ENCODE data around the gene ASAP2.
"Not testable (repeated sequence)": the region's sequence is repeated elsewhere in the genome, so short reads cannot be mapped to it uniquely, and the experiment has no call there.

Gene ASAP2

DNA sequence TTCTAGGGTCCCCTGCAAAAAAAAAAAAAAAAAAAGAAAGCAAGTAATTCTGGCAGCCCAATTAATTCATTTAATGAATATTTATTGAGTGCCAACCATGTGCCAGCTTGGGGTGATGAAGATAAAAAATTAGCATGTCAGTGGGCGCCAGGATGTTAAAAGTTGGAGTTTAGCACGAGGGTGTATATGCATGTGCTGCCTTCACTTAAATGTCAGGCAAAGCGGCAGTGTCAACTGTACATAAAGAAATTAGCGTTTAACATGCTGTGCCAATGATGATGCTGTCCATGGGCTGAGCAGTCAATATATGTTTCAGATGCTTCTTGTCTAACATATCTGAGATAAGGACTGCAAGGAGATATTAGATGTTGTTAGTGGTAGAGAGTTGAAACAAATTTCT is 49.5 kb downstream of the ASAP2 start:
- no peak for FAIRE-seq

DNA sequence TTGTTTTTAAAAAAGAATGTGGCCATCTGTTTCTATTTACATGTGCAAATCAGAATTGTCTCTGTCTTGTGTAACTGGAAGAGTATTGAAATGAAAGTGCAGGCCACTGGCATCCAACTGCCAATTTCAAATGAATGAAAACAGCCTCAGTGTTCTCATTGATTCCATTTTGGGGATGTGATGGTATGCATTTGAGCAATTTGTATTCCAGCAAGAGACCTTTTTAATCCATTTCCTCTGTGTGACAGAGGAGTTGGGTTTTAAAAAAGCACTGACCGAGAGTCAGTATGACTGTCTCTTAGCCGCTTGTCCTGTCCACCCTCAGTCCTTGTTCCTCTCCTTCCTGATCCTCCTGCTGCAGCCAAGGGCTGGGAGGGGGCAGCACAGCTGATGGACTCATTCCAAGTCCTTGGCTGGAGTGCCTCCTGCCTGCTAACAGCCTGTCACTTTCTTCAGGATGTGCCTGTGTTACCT is 50.0 kb downstream of the ASAP2 start:
- FAIRE-seq: no peak

DNA sequence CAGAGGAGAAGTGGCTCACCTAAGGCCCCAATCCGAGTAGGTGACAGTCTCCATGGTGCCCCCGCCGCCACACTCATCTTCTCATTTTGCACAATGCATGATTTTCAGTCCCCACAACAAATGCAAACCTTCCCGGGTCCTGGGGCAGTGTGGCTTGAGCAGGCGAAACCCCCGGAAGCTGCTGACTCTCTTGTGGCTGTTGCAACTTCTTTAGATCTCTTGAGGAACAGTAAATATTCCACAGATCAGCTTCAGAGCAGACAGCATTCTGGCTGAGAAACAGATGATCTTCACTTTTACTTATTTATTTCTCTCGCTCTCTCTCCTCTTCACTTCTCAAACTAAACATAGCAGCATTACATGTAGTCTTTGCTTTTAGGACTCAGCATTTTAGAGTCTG is 51.9 kb downstream of the ASAP2 start:
- no peak for FAIRE-seq

GRCh38 chr2:9258953-9259399 is 52.4 kb downstream of the ASAP2 start:
- no peak for FAIRE-seq

DNA sequence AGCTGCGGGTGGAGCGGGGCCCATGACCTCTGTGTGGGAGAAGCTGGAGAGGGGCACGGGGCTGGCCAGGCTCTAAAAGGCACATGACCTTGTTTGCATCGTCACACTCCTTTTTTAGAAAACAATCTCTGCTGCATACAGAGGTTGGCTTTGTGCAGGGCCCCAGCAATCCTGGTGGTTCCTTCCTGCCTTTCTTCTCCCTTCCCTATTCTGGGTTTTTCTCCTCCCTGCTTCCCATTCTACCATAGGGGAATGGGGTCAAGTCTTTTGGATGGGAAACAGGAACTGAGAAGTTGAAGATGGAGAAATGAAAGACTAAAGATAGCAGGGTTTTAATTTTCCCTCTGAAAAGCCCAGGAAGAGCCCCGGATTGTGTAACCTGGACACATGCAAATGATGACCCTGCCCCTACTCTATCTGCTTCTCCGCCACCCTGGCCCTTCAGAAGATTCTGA is 53.9 kb downstream of the ASAP2 start:
- FAIRE-seq: no peak

GRCh38 chr2:9261231-9261883 is 54.7 kb downstream of the ASAP2 start:
- FAIRE-seq: no peak

DNA sequence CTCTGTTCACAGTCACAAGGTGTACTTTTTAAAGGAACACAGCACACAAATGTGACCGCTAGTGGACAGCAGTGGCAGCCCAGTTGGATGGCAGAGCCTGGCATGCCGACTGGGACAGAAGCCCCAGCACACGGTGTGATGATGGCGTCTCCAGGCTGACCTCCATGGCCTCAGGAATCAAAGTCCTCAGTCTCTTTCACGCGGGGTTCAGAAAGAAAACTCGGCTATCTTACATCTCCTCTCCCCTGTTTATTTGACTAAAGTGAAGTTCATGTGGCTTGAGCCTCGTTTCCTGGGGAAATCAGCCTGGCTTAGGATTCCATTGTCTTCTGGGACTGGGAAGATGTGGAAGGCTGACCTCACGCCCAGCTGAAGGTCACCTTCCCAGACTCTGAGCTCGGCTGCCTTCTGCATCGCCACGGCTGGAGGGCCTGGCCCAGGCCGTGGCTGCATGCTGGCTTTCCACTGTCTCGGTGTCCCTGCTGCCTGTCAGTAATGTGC is 56.1 kb downstream of the ASAP2 start:
- FAIRE-seq: no peak

- FAIRE-seq: no peak
Measured at GRCh38 chr2:9263428-9263827, 56.8 kb downstream of the ASAP2 start.

DNA sequence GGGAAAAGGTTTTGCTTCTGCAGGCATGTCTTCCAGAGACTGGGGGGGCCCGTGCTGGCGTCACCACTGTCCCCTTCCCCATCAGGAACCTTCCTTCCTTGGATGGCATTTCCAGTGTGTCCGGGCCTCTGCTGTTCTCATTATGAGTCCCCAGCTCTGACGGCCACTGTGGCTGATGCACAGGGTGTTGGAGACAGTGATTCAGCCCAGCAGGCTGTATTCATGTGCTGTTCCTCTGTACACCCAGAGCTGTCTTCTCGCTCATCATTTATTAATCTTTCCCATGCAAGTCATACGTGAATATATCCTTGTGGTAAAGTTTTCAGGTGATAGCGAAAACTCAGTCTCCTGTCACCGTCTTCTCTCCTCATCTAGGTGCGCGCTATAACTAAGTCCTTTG is 57.7 kb downstream of the ASAP2 start:
- no peak for FAIRE-seq

DNA sequence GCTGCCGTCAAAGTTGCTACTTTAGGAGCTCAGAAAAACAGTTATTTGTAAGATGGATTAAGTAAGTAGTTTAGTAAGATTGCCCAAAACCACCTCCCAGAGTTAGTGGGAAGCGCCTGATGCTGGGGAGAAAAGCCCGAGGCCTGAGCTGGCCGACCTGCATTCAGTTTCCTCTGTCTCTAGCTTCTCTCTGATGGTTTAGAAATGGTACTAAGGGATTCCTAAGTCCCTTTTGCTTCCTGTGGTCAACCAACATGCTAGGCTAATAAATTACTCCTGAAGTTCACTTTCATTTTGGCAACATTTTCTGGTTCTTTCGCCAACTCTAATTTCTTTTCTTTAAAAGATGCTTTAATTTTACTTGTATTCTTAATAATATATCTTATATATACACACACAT is 60.1 kb downstream of the ASAP2 start:
- FAIRE-seq: no peak

DNA sequence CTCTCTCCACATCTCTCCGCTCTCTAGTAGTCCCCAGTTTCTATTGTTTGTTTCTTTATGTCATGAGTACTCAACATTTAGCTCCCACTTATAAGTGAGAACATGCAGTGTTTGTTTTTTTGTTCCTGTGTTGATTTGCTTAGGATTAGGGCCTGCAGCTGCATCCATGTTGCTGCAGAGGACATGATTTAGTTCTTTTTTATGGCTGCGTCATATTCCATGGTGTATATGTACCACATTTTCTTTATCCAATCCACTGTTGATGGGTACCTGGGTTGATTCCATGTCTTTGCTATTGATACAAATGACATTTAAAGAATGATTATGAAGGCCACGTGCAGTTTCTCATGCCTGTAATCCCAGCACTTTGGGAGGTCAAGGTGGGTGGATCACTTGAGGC is 60.7 kb downstream of the ASAP2 start:
- not testable (repeated sequence) for FAIRE-seq

GRCh38 chr2:9268301-9269080 is 61.9 kb downstream of the ASAP2 start:
- FAIRE-seq: no peak

- no peak for FAIRE-seq
Measured at GRCh38 chr2:9269295-9269694, 62.7 kb downstream of the ASAP2 start.

- no peak for FAIRE-seq
Measured at GRCh38 chr2:9269695-9270360, 63.2 kb downstream of the ASAP2 start.

- FAIRE-seq: no peak
Measured at GRCh38 chr2:9271091-9271490, 64.5 kb downstream of the ASAP2 start.

DNA sequence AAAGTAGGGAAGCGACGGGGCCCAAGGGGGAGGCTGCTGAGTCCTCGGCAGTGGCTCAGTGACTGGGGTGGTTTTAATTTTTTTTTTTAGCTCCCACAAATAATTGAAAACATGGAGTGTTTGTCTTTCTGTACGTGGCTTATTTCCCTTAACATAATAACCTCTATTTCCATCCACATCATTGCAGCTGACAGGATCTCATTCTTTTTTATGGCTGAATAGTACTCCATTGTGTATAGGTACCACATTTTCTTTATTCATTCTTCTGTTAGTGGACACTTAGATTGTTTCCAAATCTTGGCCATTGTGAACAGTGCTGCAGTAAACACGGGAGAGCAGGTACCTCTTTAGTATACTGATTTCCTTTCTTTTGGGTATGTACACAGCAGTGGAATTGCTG is 65.1 kb downstream of the ASAP2 start:
- no peak for FAIRE-seq

DNA sequence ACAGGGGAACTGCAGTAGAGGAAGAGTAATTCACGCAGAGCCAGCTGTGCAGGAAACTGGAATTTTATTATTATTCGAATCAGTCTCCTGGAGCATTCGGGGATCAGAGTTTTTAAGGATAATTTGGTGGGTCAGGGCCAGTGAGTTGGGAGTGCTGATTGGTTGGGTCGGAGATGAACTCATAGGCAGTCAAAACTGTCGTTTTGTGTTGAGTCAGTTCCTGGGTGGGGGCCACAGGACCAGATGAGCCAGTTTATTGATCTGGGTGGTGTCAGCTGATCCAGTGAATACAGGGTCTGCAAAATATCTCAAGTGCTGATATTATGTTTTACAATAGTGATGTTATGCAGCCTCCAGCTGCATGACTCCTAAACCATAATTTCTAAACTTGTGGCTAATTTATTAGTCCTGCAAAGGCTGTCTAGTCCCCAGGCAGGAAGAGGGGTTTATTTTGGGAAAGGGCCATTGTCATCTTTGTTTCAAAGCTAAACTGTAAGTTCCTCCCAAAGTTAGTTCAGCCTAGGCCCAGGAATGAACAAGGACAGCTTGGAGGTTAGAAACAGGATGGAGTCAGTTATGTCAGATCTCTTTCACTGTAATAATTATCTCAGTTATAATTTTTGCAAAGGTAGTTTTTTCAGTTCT is 67.0 kb downstream of the ASAP2 start:
- no peak for FAIRE-seq

DNA sequence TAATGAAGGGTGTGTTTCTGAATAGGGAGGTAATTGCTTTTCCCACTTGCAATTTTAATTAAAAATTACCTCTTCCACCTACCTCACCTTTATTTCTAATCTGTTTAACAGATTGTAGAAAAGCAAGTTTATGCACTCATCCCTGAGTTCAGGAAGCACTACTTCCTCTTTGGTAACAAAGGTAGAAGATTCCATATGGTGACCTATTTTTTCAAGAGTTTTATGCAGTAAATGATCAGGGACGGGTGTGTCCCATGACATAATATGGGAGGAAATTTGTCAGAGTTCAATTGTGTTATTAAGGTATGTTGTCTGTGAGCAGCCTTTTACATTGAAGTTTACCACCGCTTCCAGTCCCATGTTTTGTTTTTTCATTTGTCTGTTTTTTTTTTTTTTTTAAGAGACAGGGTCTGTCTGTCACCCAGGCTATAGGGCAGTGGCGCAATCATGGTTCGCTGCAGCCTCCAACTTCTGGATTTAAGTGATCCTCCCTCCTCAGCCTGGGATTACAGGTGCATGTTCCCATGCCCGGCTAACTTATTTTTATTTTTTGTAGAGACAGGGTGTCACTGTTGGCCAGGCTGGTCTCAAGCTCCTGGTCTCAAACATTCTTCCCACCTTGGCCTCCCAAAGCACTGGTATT is 68.2 kb downstream of the ASAP2 start:
- no peak for FAIRE-seq

- no peak for FAIRE-seq
Measured at GRCh38 chr2:9275399-9275798, 68.8 kb downstream of the ASAP2 start.

DNA sequence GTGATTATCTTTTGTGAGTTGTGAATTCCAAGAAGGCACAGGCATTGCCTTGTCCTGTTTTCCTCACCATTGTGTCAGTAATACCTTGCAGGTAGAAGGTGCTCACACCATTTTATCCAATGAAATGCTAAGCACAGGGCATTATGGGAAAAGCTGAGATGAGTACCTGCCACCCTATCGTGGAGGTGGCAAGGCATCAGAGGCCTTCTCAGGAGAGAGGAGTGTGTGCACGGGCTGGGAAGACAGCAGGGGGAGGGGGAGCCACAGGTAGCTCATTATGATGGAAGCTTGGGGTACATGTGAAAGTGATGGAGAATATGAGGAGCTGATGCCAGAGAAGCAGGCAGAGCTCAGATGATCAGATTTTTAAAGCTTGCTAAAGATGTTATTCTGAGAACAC is 69.5 kb downstream of the ASAP2 start:
- FAIRE-seq: no peak

DNA sequence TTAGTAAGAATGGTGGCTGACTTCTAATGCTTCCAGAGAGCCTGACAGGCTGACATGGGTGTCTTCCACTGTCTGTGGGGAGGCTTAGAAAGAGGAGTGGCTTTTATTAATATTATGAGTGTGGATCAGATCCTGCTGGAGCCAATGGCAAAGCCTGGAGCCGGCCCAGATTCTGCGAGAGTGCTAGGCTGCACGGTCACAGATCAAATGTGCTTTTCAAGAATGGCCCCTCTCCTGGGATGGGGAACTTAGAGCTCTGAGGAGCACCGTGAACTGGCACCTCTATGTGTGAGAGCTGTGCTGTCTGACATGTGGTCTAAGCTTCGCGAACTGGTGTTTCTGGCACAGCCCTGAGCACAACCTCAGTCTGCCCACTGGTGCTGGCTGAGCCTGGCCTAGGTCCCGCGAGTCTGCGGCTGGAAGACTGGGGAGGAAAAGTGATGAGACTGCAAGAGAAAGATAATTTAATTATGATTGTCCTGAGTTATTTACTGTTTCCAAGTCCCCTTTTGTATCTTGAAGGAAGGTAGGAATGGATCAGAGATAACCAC is 70.4 kb downstream of the ASAP2 start:
- FAIRE-seq: no peak

DNA sequence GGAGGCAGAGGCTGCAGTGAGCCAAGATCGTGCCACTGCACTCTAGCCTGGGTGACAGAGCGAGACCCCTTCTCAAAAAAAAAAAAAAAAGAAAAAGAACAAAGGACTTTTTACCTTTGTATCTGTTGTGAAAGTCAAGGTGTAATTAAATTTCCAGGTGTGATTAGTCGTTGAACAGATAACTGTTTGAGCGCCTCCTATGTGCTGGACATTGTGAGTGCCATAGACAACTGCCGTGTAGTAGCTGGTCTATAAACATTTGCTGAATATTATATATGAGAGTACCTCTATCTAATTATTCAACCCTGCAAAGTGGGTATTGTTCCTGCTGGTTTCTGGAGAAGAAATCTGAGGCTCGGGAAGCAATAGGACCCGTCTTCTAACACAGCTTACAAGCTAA is 71.8 kb downstream of the ASAP2 start:
- no peak for FAIRE-seq
